ENCODE measurements around the gene PCNX1.
"Not testable (repeated sequence)": the region's sequence is repeated elsewhere in the genome, so short reads cannot be mapped to it uniquely, and the experiment has no call there.

Gene PCNX1

GRCh38 chr14:70907176-70907995 is at the start of gene PCNX1:
PCNX1 (plus strand) TSS chr14:70907459; CDS start chr14:70907851, 392 bp downstream.
- peak; percentile 60 for DNase-seq (ENCODE audit: low read depth)
- H3K4me3 ChIP-seq (ENCODE audit: low read depth, low read length): peak within 1 kb of the TSS; percentile 85
- TF ChIP-seq, protein P1, sequence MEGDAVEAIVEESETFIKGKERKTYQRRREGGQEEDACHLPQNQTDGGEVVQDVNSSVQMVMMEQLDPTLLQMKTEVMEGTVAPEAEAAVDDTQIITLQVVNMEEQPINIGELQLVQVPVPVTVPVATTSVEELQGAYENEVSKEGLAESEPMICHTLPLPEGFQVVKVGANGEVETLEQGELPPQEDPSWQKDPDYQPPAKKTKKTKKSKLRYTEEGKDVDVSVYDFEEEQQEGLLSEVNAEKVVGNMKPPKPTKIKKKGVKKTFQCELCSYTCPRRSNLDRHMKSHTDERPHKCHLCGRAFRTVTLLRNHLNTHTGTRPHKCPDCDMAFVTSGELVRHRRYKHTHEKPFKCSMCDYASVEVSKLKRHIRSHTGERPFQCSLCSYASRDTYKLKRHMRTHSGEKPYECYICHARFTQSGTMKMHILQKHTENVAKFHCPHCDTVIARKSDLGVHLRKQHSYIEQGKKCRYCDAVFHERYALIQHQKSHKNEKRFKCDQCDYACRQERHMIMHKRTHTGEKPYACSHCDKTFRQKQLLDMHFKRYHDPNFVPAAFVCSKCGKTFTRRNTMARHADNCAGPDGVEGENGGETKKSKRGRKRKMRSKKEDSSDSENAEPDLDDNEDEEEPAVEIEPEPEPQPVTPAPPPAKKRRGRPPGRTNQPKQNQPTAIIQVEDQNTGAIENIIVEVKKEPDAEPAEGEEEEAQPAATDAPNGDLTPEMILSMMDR (IDR thresholded peaks at IDR 0.05; ENCODE audit: control insufficient read depth, extremely low read depth, insufficient read depth): peak; percentile 88

DNA sequence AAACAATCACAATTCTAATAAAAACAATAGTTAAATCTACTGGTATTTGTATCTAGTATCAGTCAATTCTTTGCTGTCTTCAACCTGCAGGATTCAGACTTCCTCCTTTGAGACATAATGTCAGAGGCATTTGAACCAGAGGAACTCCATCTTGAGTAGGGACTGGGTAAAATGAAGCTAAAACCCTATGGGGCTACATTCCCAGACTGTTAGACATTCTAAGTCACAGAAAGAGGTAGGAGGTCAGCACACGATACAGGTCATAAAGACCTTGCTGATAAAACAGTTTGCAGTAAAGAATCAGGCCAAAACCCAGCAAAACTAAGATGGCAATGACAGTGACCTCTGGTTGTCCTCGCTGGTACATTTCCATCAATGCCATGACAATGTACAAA is 49.8 kb upstream of the PCNX1 start:
- no peak for DNase-seq (ENCODE audit: low read depth)
- H3K4me3 ChIP-seq (ENCODE audit: low read depth, low read length): no peak overlapping the region
- TF ChIP-seq, protein P1 (IDR thresholded peaks at IDR 0.05; ENCODE audit: control insufficient read depth, extremely low read depth, insufficient read depth): no peak

DNA sequence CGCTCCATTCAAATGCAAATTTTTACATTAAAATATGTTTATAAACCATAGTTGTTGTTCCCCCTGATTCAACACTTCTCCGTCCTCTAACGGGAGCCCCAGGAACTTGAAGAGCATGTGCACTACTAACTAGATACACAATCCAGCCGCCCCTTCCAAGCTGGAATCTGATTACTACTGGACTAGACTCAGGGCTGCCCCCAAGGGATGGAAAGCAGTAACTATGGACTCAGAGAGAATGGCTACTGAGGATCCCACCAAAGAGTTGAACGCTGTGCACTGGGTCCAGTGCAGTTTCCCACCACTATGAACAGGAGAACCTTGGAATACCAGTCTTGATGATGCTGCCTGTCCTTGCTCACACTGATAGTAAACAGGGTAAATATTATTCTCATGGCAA is 48.6 kb upstream of the PCNX1 start:
- TF ChIP-seq, protein P1 (IDR thresholded peaks at IDR 0.05; ENCODE audit: control insufficient read depth, extremely low read depth, insufficient read depth): no peak
- no peak overlapping the region for H3K4me3 ChIP-seq (ENCODE audit: low read depth, low read length)
- DNase-seq (ENCODE audit: low read depth): no peak

- DNase-seq (ENCODE audit: low read depth); H3K4me3 ChIP-seq (ENCODE audit: low read depth, low read length): not testable (repeated sequence)
Measured at GRCh38 chr14:70866992-70867391, 40.3 kb upstream of the PCNX1 start.

DNA sequence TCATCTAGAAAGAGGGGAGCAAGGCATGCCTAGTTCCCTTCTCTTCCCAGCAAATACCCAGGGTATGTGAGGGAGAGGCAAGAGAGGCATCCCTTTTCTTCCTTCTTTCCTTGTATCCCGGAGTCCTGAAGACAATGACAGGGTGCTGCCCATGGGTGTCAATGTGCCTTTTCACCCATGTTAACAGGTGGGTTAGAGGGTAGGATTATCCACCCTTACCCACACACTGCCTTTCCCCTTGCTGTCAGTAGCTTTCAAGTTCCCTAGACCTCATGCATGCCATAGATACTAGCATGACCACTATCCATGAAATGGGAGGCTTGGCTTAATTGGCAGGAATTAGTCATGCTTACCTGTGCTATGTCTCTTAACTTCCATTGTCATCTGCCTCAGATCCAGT is 36.3 kb upstream of the PCNX1 start:
- DNase-seq (ENCODE audit: low read depth): no peak
- no peak overlapping the region for H3K4me3 ChIP-seq (ENCODE audit: low read depth, low read length)
- TF ChIP-seq, protein P1 (IDR thresholded peaks at IDR 0.05; ENCODE audit: control insufficient read depth, extremely low read depth, insufficient read depth): no peak

DNA sequence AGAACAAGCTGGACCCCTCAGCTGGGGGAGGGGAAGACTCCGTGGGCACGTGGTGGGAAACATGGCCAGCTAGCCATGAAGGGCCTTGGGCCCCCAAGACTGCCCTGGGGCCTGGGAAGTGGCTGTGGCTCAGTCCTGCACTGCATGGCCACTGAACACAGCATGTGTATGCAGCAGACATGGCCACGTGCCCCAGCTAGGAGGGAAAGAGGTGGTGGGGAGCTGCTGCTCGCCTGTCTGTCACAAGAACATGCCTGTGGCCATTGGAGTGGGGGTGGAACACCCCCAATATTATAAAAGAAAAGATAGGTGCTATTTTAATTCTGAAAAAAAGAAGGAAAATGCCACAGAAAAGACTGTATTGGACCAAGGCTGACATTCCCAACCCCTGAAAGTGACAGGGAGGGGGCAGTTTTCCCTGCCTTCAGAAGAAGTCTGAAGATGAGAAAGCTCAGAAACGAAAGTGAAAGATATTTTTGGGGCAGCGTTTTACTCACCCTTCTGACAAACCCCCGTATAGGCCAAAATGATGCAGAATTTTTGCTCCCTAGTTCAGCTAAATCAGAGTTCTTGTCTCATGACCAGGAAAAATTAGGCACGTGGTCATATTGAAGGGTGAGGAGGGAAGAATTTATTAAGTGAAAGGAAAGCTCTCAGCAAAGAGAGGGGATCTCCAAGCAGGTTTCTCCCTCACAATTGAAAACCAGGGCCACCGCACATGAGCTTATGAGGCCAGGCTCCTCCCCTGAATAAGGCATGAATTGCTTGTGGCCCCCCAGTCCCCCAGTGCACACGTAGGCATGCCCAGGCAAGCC is 35.2 kb upstream of the PCNX1 start:
- DNase-seq (ENCODE audit: low read depth): no peak
- TF ChIP-seq, protein P1 (IDR thresholded peaks at IDR 0.05; ENCODE audit: control insufficient read depth, extremely low read depth, insufficient read depth): no peak
- H3K4me3 ChIP-seq (ENCODE audit: low read depth, low read length): no peak overlapping the region

DNA sequence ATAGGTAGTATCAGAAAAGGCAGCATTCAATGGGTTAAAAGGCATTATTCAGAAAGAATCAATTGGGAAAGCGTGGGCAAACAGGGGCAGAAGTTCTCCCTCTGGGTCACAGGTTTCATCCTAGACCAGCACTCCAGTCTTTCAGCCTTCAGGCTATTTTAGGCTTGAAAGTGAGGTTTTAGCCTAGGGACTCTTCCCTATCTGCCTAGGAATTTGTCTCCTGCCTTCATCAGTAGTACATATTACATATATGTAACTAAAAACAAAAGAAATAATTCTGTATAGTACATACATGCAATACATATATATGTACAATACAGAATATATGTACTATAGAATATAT is 34.6 kb upstream of the PCNX1 start:
- no peak for DNase-seq (ENCODE audit: low read depth)
- H3K4me3 ChIP-seq (ENCODE audit: low read depth, low read length): no peak overlapping the region
- TF ChIP-seq, protein P1 (IDR thresholded peaks at IDR 0.05; ENCODE audit: control insufficient read depth, extremely low read depth, insufficient read depth): no peak
